Stimulated activated memory B cell treated with anti-CD40 and anti-IgM and Interleukin-4, amounts not matched to agents 10 μg/mL and 1 μg/mL and 100 μg/mL, for 72 hours (primary cell): ENCODE data around the gene TPD52L2.
A peak's percentile ranks its signal among the peaks of the same experiment; 100 is the strongest.

Experiments used
- ATAC-seq: fragments of 150-1000 bp; cut with Tn5 transposase; 2 replicates; pipeline ENCODE4 v1.10.0; 2021
- H3K27ac Mint-ChIP-seq: one replicate; pipeline ENCODE4 v1.8.0; 2022; ENCODE audit warnings: mild to moderate bottlenecking, mixed read lengths
- H3K27me3 Mint-ChIP-seq: one replicate; pipeline ENCODE4 v1.8.0; 2022; ENCODE audit warnings: mixed read lengths
- H3K36me3 Mint-ChIP-seq: one replicate; pipeline ENCODE4 v1.8.0; 2022; ENCODE audit warnings: mixed read lengths
- H3K4me1 Mint-ChIP-seq: one replicate; pipeline ENCODE4 v1.8.0; 2022; ENCODE audit warnings: mixed read lengths
- H3K4me3 Mint-ChIP-seq: one replicate; pipeline ENCODE4 v1.8.0; 2022; ENCODE audit warnings: mild to moderate bottlenecking, moderate library complexity, mixed read lengths
- H3K9me3 Mint-ChIP-seq: one replicate; pipeline ENCODE4 v1.8.0; 2022; ENCODE audit warnings: mixed read lengths

TPD52L2 gene

GRCh38 chr20:63864978-63865640 is at the start of gene TPD52L2:
TPD52L2 (plus strand) TSS chr20:63865270; CDS start chr20:63865366, 96 bp downstream.
- H3K27me3 Mint-ChIP-seq = no peaks in the 10 kb centered on the region
- peak within 1 kb of the TSS; percentile 92 for H3K27ac Mint-ChIP-seq
- ATAC-seq = peak; percentile 93
- H3K9me3 Mint-ChIP-seq = no peaks in the 10 kb centered on the region
- H3K36me3 Mint-ChIP-seq = peaks cover 34% of the 10 kb centered on the region
- peak within 1 kb of the TSS; percentile 89 for H3K4me3 Mint-ChIP-seq
- peaks cover 44% of the 10 kb centered on the region for H3K4me1 Mint-ChIP-seq

- ATAC-seq = no peak
- H3K27me3 Mint-ChIP-seq = peaks cover 14% of the 10 kb centered on the region
- no peak overlapping the region for H3K4me3 Mint-ChIP-seq
Observed at GRCh38 chr20:63815615-63816253, 49.3 kb upstream of the TPD52L2 start.

GRCh38 chr20:63819224-63819921 is 45.7 kb upstream of the TPD52L2 start:
- H3K4me3 Mint-ChIP-seq = peak overlapping the region; percentile 21

More at GRCh38 chr20:63815615-63816253, 49.3 kb upstream of the TPD52L2 start:
- no peaks in the 10 kb centered on the region for H3K4me1 Mint-ChIP-seq
- no peaks in the 10 kb centered on the region for H3K36me3 Mint-ChIP-seq
- no peaks in the 10 kb centered on the region for H3K9me3 Mint-ChIP-seq
- no peak overlapping the region for H3K27ac Mint-ChIP-seq

GRCh38 chr20:63821811-63822210 is 43.3 kb upstream of the TPD52L2 start:
- Mint-ChIP-seq H3K4me3 (no peak overlapping the region), H3K9me3 (no peaks in the 10 kb centered on the region), H3K36me3 (no peaks in the 10 kb centered on the region), H3K4me1 (no peaks in the 10 kb centered on the region), H3K27me3 (peaks cover 57% of the 10 kb centered on the region), H3K27ac (no peak overlapping the region)
- no peak for ATAC-seq

More at GRCh38 chr20:63819224-63819921, 45.7 kb upstream of the TPD52L2 start:
- H3K9me3 Mint-ChIP-seq = no peaks in the 10 kb centered on the region
- peak; percentile 34 for ATAC-seq
- no peaks in the 10 kb centered on the region for H3K4me1 Mint-ChIP-seq
- H3K27me3 Mint-ChIP-seq = peaks cover 39% of the 10 kb centered on the region
- H3K36me3 Mint-ChIP-seq = no peaks in the 10 kb centered on the region
- H3K27ac Mint-ChIP-seq = no peak overlapping the region

- Mint-ChIP-seq H3K36me3 (no peaks in the 10 kb centered on the region), H3K9me3 (no peaks in the 10 kb centered on the region), H3K27me3 (peaks cover 57% of the 10 kb centered on the region), H3K4me1 (no peaks in the 10 kb centered on the region), H3K27ac (no peak overlapping the region), H3K4me3 (no peak overlapping the region)
- ATAC-seq = no peak
Observed at GRCh38 chr20:63822276-63822696, 42.8 kb upstream of the TPD52L2 start.

- Mint-ChIP-seq H3K27ac (no peak overlapping the region), H3K36me3 (no peaks in the 10 kb centered on the region), H3K9me3 (no peaks in the 10 kb centered on the region), H3K4me1 (no peaks in the 10 kb centered on the region), H3K27me3 (peaks cover 67% of the 10 kb centered on the region), H3K4me3 (no peak overlapping the region)
- ATAC-seq = no peak
Observed at GRCh38 chr20:63823691-63824311, 41.3 kb upstream of the TPD52L2 start.

GRCh38 chr20:63825331-63826118 is 39.5 kb upstream of the TPD52L2 start:
- H3K27ac Mint-ChIP-seq = no peak overlapping the region
- no peaks in the 10 kb centered on the region for H3K9me3 Mint-ChIP-seq
- no peak overlapping the region for H3K4me3 Mint-ChIP-seq
- no peaks in the 10 kb centered on the region for H3K36me3 Mint-ChIP-seq
- peaks cover 13% of the 10 kb centered on the region for H3K4me1 Mint-ChIP-seq
- peaks cover 83% of the 10 kb centered on the region for H3K27me3 Mint-ChIP-seq
- ATAC-seq = no peak

GRCh38 chr20:63826753-63827152 is 38.3 kb upstream of the TPD52L2 start:
- Mint-ChIP-seq H3K36me3 (no peaks in the 10 kb centered on the region), H3K27me3 (peaks cover 80% of the 10 kb centered on the region), H3K4me3 (no peak overlapping the region), H3K9me3 (no peaks in the 10 kb centered on the region), H3K4me1 (peaks cover 13% of the 10 kb centered on the region), H3K27ac (no peak overlapping the region)
- no peak for ATAC-seq

GRCh38 chr20:63828124-63828523 is 36.9 kb upstream of the TPD52L2 start:
- no peak overlapping the region for H3K4me3 Mint-ChIP-seq
- H3K36me3 Mint-ChIP-seq = no peaks in the 10 kb centered on the region
- H3K4me1 Mint-ChIP-seq = peaks cover 13% of the 10 kb centered on the region
- no peaks in the 10 kb centered on the region for H3K9me3 Mint-ChIP-seq
- ATAC-seq = no peak
- H3K27me3 Mint-ChIP-seq = peaks cover 76% of the 10 kb centered on the region
- H3K27ac Mint-ChIP-seq = no peak overlapping the region

- no peaks in the 10 kb centered on the region for H3K9me3 Mint-ChIP-seq
- no peak for ATAC-seq
- H3K36me3 Mint-ChIP-seq = no peaks in the 10 kb centered on the region
- H3K27ac Mint-ChIP-seq = no peak overlapping the region
- H3K4me1 Mint-ChIP-seq = peaks cover 13% of the 10 kb centered on the region
- H3K27me3 Mint-ChIP-seq = peaks cover 79% of the 10 kb centered on the region
- H3K4me3 Mint-ChIP-seq = no peak overlapping the region
Observed at GRCh38 chr20:63828545-63828944, 36.5 kb upstream of the TPD52L2 start.

- Mint-ChIP-seq H3K4me1 (peaks cover 13% of the 10 kb centered on the region), H3K36me3 (no peaks in the 10 kb centered on the region), H3K9me3 (no peaks in the 10 kb centered on the region), H3K27ac (no peak overlapping the region), H3K27me3 (peaks cover 79% of the 10 kb centered on the region), H3K4me3 (no peak overlapping the region)
- no peak for ATAC-seq
Observed at GRCh38 chr20:63828951-63829350, 36.1 kb upstream of the TPD52L2 start.

- Mint-ChIP-seq H3K27ac (peak overlapping the region; percentile 17), H3K9me3 (no peaks in the 10 kb centered on the region), H3K4me1 (peaks cover 13% of the 10 kb centered on the region), H3K4me3 (peak overlapping the region; percentile 83), H3K36me3 (no peaks in the 10 kb centered on the region), H3K27me3 (peaks cover 79% of the 10 kb centered on the region)
- no peak for ATAC-seq
Observed at GRCh38 chr20:63829603-63829944, 35.5 kb upstream of the TPD52L2 start.

- no peaks in the 10 kb centered on the region for H3K9me3 Mint-ChIP-seq
- H3K27me3 Mint-ChIP-seq = peaks cover 74% of the 10 kb centered on the region
- no peaks in the 10 kb centered on the region for H3K36me3 Mint-ChIP-seq
- peaks cover 13% of the 10 kb centered on the region for H3K4me1 Mint-ChIP-seq
- peak; percentile 9 for ATAC-seq
- peak overlapping the region; percentile 17 for H3K27ac Mint-ChIP-seq
- H3K4me3 Mint-ChIP-seq = peak overlapping the region; percentile 83
Observed at GRCh38 chr20:63829945-63830835, 34.9 kb upstream of the TPD52L2 start.
